AG20443 (cell line): ENCODE measurements around the gene SHC2.
"Not testable (repeated sequence)": the region's sequence is repeated elsewhere in the genome, so short reads cannot be mapped to it uniquely, and the experiment has no call there.

ENCODE experiments used
- DNase-seq: peaks from one replicate; pipeline ENCODE4 v3.0.0; 2012; ENCODE audit warnings: low spot score, mixed read lengths

The SHC2 gene

GRCh38 chr19:406135-406781, 54.6 kb downstream of the SHC2 start:
- no peak for DNase-seq

- DNase-seq = no peak
Observed at GRCh38 chr19:405121-405965, 55.5 kb downstream of the SHC2 start.

GRCh38 chr19:403221-404027, 57.4 kb downstream of the SHC2 start:
- DNase-seq = no peak

- DNase-seq = no peak
Observed at GRCh38 chr19:402786-403185, 58.0 kb downstream of the SHC2 start.

GRCh38 chr19:401866-402511, 58.8 kb downstream of the SHC2 start:
- no peak for DNase-seq

- no peak for DNase-seq
Observed at GRCh38 chr19:400976-401865, 59.6 kb downstream of the SHC2 start.

- no peak for DNase-seq
Observed at GRCh38 chr19:399370-399769, 61.5 kb downstream of the SHC2 start.

- DNase-seq = no peak
Observed at GRCh38 chr19:398719-399118, 62.1 kb downstream of the SHC2 start.

- DNase-seq = no peak
Observed at GRCh38 chr19:397941-398706, 62.7 kb downstream of the SHC2 start.

GRCh38 chr19:397321-397720, 63.5 kb downstream of the SHC2 start:
- no peak for DNase-seq

- DNase-seq = no peak
Observed at GRCh38 chr19:395467-395866, 65.4 kb downstream of the SHC2 start.

GRCh38 chr19:394857-395256, 66.0 kb downstream of the SHC2 start:
- not testable (repeated sequence) for DNase-seq

- not testable (repeated sequence) for DNase-seq
Observed at GRCh38 chr19:393560-393959, 67.3 kb downstream of the SHC2 start.

GRCh38 chr19:392375-392970, 68.4 kb downstream of the SHC2 start:
- DNase-seq = no peak

- DNase-seq = no peak
Observed at GRCh38 chr19:391726-392374, 69.0 kb downstream of the SHC2 start.

GRCh38 chr19:391207-391557, 69.7 kb downstream of the SHC2 start:
- no peak for DNase-seq

- DNase-seq = no peak
Observed at GRCh38 chr19:390386-391206, 70.2 kb downstream of the SHC2 start.

- DNase-seq = no peak
Observed at GRCh38 chr19:389935-390289, 70.9 kb downstream of the SHC2 start.
